GM19438 (cell line): ENCODE data around the gene TXNDC15.
"Not testable (repeated sequence)": the region's sequence is repeated elsewhere in the genome, so short reads cannot be mapped to it uniquely, and the experiment has no call there.

Experiments
- ATAC-seq: cut with Tn5 transposase; IDR thresholded peaks from one replicate; pipeline ENCODE4 v1.9.1; 2021; ENCODE audit warnings: low read depth; ENCODE audit not compliant: unreplicated experiment

TXNDC15 gene

GRCh38 chr5:134873987-134874830, at the start of gene TXNDC15:
Gene TXNDC15 (plus strand): TSS chr5:134874371. CDS start chr5:134874428, 57 bp downstream.
- peak; percentile 73 for ATAC-seq

GRCh38 chr5:134824681-134825080, 49.5 kb upstream of the TXNDC15 start:
- no peak for ATAC-seq

GRCh38 chr5:134825212-134825611, 49.0 kb upstream of the TXNDC15 start:
- no peak for ATAC-seq

- ATAC-seq = no peak
These were observed 40.7 kb upstream of the TXNDC15 start for GRCh38 chr5:134833340-134834032.

- no peak for ATAC-seq
These were observed 38.5 kb upstream of the TXNDC15 start for GRCh38 chr5:134835623-134836022.

DNA sequence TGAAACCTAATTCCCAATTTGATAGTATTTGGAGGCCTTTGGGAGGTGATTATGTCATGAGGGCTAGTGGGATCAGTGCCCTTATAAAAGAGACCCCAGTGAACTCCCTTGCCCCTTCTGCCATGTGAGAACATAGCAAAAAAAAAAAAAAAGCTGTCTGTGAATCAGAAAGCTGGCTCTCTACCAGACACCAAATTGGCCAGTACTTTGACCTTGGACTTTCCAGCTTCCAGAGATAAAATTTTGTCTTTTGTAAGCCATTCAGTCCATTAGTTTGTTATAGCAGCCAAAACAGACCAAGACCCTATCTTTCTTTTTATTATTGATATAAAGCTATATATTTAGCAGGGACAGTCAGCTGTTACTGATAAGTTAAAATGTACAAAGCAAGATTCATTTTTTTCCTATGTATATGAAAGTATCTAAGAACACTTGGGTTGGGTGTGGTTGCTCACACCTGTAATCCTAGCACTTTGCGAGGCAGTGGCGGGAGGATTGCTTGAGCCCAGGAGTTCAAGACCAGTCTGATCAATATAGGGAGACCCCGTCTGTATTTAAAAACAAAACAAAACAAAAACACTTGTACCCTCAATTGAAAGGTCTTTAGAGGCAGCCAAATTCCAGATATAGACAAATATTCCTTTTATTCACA, 36.5 kb upstream of the TXNDC15 start:
- no peak for ATAC-seq

- not testable (repeated sequence) for ATAC-seq
These were observed 35.8 kb upstream of the TXNDC15 start for GRCh38 chr5:134838361-134838760.

- ATAC-seq = no peak
These were observed 33.4 kb upstream of the TXNDC15 start for GRCh38 chr5:134840811-134841210.

DNA sequence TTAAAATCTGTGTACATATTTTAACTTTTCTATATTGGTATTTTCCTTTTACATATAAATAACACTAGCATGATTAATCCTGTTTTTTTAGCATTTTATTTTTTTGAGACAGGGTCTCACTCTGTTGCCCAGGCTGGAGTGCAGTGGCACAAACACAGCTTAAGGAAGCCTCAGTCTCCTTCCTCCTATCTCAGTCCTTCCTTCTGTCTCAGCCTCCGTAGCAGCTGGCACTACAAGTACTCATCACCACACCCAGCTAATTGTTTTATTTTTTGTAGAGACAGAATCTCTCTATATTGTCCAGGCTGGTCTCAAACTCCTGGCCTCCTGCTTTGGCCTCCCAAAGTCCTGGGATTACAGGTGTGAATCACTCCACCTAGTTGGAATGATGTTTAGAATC, 29.9 kb upstream of the TXNDC15 start:
- no peak for ATAC-seq

- ATAC-seq = no peak
These were observed 28.8 kb upstream of the TXNDC15 start for GRCh38 chr5:134845335-134845851.

DNA sequence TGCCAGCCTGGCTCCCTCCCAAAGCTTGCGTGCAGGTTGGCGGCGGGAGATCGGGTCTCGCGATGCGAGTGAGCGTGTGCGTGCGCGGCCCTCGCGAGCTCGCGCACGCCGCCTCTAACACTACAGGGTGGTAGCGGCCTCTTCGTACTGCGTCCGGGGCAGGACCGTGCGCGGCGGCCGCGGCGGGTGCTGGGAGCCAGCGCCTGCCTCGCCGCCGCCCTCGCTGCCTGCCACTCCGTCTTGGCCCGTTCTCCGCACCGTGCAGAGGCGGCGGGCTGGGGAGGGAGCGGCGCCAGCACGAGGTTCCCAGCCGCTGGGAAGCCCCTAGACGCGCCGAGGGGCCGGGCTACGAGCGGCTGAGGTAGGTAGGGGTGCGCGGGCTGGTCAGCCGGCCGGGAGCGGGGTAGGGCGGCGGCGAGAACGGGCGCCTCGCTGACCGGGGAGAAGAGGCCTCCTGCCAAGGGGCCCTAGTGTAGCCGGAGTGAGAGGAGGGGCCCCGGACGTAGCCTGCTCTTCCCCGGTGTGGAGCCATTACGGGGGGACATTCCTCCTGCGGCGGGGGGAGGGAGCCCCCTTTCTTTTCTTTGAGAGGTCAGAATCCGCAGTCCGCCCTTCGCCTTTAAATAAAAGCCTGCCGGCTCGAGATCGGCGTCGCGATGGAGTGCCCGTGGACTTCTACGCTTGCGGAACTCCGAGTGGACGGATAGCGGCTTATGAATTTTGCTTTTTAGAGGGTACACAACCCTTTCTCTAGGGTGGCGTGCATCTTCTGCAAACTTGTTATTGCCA, 28.1 kb upstream of the TXNDC15 start, which contains the start of gene C5orf24:
TSS of gene C5orf24 (plus strand) at position 117 of the 789 bp plus-strand sequence. CDS start 8,933 bp downstream, outside the sequence.
- ATAC-seq = peak; percentile 92

DNA sequence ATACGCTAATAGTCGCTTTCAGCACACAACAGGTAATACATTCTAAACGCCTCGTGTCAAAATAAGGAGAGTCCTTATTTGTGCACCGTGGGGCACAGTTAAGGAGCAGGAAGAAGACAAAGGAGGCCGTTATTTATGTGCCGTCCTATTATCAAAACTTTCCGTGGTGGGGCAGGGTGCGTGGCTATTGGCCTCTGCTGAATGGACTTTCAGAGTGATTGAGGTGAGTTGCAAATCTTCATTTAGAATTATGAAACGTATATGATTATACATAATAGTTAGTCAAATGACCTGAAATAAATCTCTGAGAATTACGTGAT, 27.6 kb upstream of the TXNDC15 start:
- peak; percentile 12 for ATAC-seq

GRCh38 chr5:134849434-134849933, 24.7 kb upstream of the TXNDC15 start:
- not testable (repeated sequence) for ATAC-seq

DNA sequence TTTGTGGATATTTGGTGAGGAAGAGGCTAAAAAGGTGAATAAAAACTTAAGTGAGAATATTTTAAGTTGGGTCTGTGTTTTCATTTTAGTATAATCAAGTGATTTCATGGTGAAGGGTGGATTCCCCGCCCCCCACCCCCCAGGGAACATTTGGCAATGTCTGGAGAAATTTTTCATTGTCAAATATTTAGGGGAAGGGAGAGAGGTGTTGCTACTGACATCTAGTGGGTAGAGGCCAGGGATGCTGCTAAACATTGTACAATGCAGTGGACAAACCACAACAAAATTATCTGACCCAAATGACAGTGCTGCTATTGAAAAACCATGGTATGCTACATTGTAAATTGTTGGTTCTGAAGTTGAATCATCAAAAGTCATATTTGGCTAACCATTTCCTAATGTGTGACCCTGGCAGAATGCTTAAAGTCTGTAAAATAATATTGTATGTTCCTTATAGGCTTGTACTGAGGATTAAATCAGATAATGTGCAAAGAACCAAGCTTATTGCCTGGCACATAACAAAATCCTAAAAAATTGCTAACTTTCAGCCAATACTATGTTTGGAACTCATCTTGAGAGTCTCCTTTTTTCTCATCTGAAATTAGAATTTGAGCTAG, 22.8 kb upstream of the TXNDC15 start:
- ATAC-seq = no peak

DNA sequence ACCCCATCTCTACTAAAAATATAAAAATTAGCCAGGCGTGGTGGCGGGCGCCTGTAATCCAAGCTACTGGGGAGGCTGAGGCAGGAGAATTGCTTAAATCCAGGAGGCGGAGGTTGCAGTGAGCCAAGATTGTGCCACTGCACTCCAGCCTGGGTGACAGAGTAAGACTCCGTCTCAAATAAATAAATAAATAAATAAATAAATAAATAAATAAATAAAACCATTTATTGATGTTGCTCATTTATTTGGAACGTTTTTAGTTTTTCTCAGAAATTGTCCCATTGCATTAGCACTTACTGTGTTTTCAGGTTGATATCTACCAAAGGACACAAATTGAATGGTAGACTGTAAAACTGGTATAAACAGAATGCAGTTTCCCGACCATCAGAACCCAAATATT, 17.7 kb upstream of the TXNDC15 start:
- ATAC-seq = not testable (repeated sequence)

DNA sequence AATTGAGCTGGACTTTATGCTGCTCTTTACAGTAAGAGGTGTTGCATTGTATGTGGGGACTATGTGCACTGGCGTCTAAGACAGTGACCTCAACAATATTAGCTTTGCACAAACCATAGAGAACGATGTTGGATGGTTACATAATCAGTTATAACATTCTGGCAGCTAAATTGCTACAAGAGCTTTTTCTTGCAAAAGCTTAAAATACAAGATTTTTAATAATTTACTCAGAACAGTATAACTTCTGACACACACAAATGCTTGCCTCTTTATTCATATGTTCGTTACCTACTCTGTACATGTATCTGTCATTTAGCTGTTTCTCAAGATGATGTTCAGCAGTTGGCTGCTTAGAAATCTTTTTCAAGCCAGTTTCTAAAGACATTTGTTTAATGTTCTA, 16.8 kb upstream of the TXNDC15 start:
- no peak for ATAC-seq

- ATAC-seq = no peak
These were observed 9.5 kb upstream of the TXNDC15 start for GRCh38 chr5:134864707-134865106.

- no peak for ATAC-seq
These were observed 677 bp upstream of the TXNDC15 start for GRCh38 chr5:134873494-134873893.

DNA sequence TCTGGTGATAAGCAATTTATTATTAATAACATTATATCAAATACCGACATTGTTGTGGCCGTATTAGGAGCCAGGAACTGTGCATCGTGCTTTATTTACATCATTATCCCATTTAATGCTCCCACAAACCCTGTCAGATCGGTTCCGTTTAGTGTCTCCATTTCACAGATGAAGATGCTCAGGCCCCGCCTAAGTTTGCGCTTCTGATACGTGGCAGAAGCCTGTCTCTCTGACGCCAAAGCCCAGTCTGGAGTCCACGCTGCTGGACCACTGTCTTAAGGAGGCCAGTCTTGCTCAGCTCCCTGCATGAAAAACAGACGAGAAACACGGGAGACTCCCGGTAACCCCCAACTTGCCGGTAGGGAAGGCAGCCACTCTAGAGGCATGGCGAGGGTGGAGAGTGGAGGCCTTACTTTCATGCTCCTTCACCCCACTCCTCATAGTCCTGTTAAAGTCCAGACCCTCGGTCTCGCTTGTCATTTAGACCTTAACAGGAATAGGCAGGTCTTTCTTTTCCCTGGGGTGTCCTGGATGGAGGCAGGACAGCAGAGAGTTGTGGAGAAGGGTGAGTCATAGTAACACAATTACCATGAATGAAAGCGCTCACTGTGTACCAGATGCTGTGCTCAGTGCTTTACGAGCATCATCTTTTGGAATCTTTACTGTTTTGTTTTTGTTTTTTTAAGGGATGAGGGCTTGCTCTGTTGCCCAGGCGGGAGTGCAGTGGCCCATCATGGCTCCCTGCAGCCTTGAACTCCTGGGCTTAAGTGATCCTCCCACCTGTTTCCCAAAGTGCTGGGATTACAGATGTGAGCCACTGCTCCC, 872 bp downstream of the TXNDC15 start:
- ATAC-seq = peak; percentile 36
